Measurements from ENCODE around the gene RRAS2. TPM values are rescaled to one million over a fixed set of nuclear protein-coding genes. Genes with fewer than 3 reads are reported as not detected.

RRAS2 gene
- total RNA-seq, 4 donors from 2014 or later = 44.0 to 110 (median 69.5) TPM

DNA sequence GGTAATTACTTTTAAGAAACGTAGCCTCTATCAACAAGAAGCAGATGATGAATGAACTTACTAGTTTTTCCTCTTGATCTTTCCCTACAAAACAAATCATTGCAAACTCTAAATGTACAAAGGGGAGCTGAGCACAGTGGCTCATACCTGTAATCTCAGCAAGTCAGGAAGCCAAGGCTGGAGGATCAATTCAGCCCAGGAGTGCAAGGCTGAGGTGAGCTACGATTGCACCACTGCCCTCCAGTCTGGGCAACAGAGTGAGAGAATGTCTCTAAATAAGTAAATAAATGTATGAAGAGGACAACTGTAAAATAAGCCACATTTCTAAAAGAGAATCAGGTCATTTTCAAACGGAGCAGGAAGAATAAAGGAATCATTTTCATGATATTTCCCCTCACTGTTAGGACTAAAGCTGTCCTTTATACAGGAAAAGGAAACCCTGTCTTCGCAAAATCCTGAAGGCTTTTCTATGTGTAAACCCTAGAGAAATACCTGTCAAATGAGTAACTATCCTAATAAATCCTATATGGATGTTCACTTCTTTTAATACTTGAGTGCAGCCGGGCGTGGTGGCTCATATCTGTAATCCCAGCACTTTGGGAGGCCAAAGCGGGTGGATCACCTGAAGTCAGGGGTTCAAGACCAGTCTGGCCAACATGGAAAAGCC lies 41.2 kb downstream of the RRAS2 start:
- no peaks in the 10 kb centered on the region for H3K9me3 ChIP-seq
- H3K27me3 ChIP-seq = no peaks in the 10 kb centered on the region
- TF ChIP-seq EP300 (IDR thresholded peaks at IDR 0.05) = no peak
- H3K36me3 ChIP-seq = no peaks in the 10 kb centered on the region
- H3K4me3 ChIP-seq = no peak overlapping the region
- no peak for ATAC-seq
- H3K4me1 ChIP-seq = peaks cover 2 to 31% (median 8%) of the 10 kb centered on the region in 3 donors
- WGBS, 2 donors (ENCODE audit: low coverage in 1 of 2) = 77 to 86% methylated on average over 5 to 7 of the region's 7 CpGs
- H3K27ac ChIP-seq = no peak overlapping the region

DNA sequence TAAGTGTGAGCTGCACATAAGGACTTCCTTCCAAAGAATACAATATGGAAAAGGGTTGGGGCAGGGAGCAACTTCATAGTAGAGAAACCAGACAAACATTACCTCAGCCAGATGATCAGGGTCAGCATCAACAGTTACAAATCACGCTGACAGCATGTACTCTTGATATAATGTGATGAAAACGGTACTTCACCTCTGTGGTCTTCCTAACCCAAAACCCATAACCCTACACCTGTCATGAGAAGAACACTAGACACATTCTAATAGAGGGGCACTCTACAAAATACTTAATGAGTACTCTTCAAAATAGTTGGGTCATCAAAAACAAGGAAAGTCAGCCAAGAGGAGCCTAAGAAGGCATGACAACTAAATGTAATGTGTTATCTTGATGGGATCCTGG lies 43.9 kb downstream of the RRAS2 start:
- Histone ChIP-seq H3K4me1 (peaks cover 2 to 54% (median 14%) of the 10 kb centered on the region in 3 donors), H3K27me3 (no peaks in the 10 kb centered on the region)
- 93% methylated on average over 2 of the region's 2 CpGs; no CpG with 5 or more reads in 1 of the 2 donors for WGBS, 2 donors (ENCODE audit: low coverage in 1 of 2)

DNA sequence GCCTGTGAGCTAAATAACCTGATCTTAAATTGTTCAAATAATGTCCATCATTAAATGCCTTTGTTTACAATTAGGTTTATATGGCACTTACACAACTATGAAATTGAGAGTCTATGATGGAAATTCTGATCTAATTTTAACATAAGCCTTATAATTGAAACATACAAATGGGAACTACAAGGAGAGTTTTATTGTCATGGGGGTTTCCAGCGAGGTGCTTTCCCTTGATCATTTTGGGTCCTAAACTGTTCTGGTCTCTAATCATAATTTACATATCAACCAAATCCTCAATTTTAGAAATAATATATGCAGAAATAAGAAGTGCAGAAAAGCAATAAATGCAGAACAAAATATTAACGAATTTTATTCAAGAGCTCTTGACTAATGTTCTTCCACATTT lies 44.9 kb downstream of the RRAS2 start:
- Histone ChIP-seq H3K27ac (no peak overlapping the region), H3K27me3 (no peaks in the 10 kb centered on the region), H3K9me3 (no peaks in the 10 kb centered on the region), H3K4me1 (peaks cover 4 to 60% (median 14%) of the 10 kb centered on the region in 3 donors), H3K36me3 (no peaks in the 10 kb centered on the region), H3K4me3 (no peak overlapping the region)
- TF ChIP-seq POLR2A (IDR thresholded peaks at IDR 0.05) (no peak), POLR2AphosphoS5 (IDR thresholded peaks at IDR 0.05) (no peak), EP300 (IDR thresholded peaks at IDR 0.05) (no peak)
- TF ChIP-seq, protein P1, sequence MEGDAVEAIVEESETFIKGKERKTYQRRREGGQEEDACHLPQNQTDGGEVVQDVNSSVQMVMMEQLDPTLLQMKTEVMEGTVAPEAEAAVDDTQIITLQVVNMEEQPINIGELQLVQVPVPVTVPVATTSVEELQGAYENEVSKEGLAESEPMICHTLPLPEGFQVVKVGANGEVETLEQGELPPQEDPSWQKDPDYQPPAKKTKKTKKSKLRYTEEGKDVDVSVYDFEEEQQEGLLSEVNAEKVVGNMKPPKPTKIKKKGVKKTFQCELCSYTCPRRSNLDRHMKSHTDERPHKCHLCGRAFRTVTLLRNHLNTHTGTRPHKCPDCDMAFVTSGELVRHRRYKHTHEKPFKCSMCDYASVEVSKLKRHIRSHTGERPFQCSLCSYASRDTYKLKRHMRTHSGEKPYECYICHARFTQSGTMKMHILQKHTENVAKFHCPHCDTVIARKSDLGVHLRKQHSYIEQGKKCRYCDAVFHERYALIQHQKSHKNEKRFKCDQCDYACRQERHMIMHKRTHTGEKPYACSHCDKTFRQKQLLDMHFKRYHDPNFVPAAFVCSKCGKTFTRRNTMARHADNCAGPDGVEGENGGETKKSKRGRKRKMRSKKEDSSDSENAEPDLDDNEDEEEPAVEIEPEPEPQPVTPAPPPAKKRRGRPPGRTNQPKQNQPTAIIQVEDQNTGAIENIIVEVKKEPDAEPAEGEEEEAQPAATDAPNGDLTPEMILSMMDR (IDR thresholded peaks at IDR 0.05) = no peak
- WGBS, 2 donors (ENCODE audit: low coverage in 1 of 2) = 83 to 87% methylated on average over 2 of the region's 2 CpGs
- ATAC-seq = no peak

More for the DNA sequence above, 43.9 kb downstream of the RRAS2 start:
- TF ChIP-seq POLR2A (IDR thresholded peaks at IDR 0.05) = no peak
- TF ChIP-seq, protein P1 (IDR thresholded peaks at IDR 0.05) = no peak
- no peaks in the 10 kb centered on the region for H3K36me3 ChIP-seq
- H3K27ac ChIP-seq = no peak overlapping the region
- ATAC-seq = no peak
- H3K4me3 ChIP-seq = no peak overlapping the region
- H3K9me3 ChIP-seq = no peaks in the 10 kb centered on the region

DNA sequence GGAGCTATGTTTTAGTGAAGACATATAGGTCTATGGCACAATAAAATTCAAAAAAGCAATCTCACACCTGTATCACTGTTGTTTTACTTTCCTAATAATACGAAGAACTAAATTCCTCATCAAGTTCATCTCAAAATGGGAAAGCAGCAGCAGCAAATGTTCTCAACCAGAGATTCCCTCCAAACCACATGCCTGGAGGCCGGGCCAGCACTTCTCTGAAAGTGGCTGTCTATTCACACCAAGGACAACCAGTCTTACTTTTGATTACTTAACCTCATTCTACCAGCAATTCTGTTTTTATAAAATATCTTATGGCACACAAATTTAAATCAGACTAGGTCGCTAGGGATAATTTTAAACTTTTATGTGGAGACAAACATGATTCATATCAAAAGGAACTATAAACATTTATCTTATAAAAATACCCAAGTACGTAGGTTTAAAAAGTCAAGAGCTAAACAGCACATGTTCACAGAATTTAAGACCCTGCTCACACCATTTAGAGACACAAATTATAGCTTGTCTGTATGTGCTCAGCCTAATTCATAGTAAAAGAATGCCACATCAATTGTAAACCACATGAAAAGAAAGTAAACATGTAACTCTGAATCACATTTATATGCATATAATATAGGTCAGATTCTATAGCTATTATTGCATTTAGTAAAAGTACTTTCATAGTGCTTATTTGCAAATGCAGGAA lies 46.1 kb downstream of the RRAS2 start:
- no peak for ATAC-seq
- Histone ChIP-seq H3K9me3 (no peaks in the 10 kb centered on the region), H3K27ac (peak overlapping the region in 3 of 4 donors; percentile 38 to 50 (median 41)), H3K36me3 (no peaks in the 10 kb centered on the region), H3K4me1 (peaks cover 4 to 61% (median 14%) of the 10 kb centered on the region in 3 donors), H3K4me3 (no peak overlapping the region), H3K27me3 (no peaks in the 10 kb centered on the region)
- no peak for TF ChIP-seq EP300 (IDR thresholded peaks at IDR 0.05)
- TF ChIP-seq, protein P1 (IDR thresholded peaks at IDR 0.05) = no peak
- no peak for TF ChIP-seq POLR2A (IDR thresholded peaks at IDR 0.05)
- TF ChIP-seq POLR2AphosphoS5 (IDR thresholded peaks at IDR 0.05) = no peak
- 33 to 49% methylated on average over 3 of the region's 4 CpGs for WGBS, 2 donors (ENCODE audit: low coverage in 1 of 2)

DNA sequence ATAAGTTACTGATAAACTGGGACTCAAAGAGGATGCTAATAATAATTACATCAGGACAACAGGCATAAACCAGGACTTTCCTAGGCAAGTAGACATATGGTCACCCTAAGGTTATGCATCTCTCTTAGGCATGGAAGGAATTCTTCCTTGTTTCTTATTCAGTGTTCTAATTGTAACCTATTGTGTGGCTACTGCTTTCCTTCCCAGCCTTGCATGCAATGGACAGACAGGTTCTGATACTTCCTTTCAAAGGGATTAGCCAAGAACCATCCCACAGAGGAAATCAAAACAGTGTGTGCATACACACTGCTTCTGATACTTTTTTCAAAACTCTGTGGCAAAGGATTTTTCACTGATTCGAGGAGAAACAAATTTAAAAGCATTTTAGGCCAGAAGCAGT lies 48.3 kb downstream of the RRAS2 start:
- Histone ChIP-seq H3K27me3 (no peaks in the 10 kb centered on the region), H3K4me1 (peaks cover 4 to 66% (median 14%) of the 10 kb centered on the region in 3 donors), H3K9me3 (no peaks in the 10 kb centered on the region), H3K4me3 (no peak overlapping the region), H3K27ac (no peak overlapping the region), H3K36me3 (no peaks in the 10 kb centered on the region)
- 70% methylated on average over 1 of the region's 1 CpG; no CpG with 5 or more reads in 1 of the 2 donors for WGBS, 2 donors (ENCODE audit: low coverage in 1 of 2)
- TF ChIP-seq POLR2A (IDR thresholded peaks at IDR 0.05) = no peak
- no peak for TF ChIP-seq EP300 (IDR thresholded peaks at IDR 0.05)
- TF ChIP-seq, protein P1 (IDR thresholded peaks at IDR 0.05) = no peak
- TF ChIP-seq POLR2AphosphoS5 (IDR thresholded peaks at IDR 0.05) = no peak
- ATAC-seq = no peak

Measured in gastroesophageal sphincter (tissue), 4 donors.